Right lobe of liver (tissue), 6 donors: ENCODE measurements around the gene FOXA2. TPM values are rescaled to one million over a fixed set of nuclear protein-coding genes. Genes with fewer than 3 reads are reported as not detected.
"Not testable (repeated sequence)": the region's sequence is repeated elsewhere in the genome, so short reads cannot be mapped to it uniquely, and the experiment has no call there.

ENCODE experiments used
- ATAC-seq, 4 donors: fragments of 200-7000 bp; cut with Tn5 transposase; one replicate each; pipeline ENCODE4 v1.9.1; 2020; ENCODE audit warnings: mild to moderate bottlenecking in 4 of 4, moderate library complexity in 4 of 4
- DNase-seq, 3 donors: peaks; one replicate each; pipeline ENCODE4 v3.0.0-alpha.2; 2020
- H3K27ac ChIP-seq, 3 donors: fragments of 200-600 bp; one replicate each; pipeline ENCODE4 v1.8.0; 2022
- H3K27me3 ChIP-seq, 2 donors: fragments of 200-600 bp; one replicate each; pipeline ENCODE4 v1.8.0; 2022
- H3K36me3 ChIP-seq, 4 donors: fragments of 200-600 bp; sonication (generic) in 1 of 4; one replicate each; pipeline versions ENCODE4 v1.5.1 to v1.8.0; 2017 to 2022; ENCODE audit warnings: control low read depth in 1 of 4
- H3K4me1 ChIP-seq, 4 donors: fragments of 200-600 bp; sonication (generic) in 1 of 4; one replicate each; pipeline versions ENCODE4 v1.5.1 to v1.8.0; 2017 to 2022; ENCODE audit warnings: control low read depth in 1 of 4
- H3K4me3 ChIP-seq, 3 donors: fragments of 200-600 bp; one replicate each; pipeline ENCODE4 v1.8.0; 2022
- H3K9me3 ChIP-seq, 4 donors: fragments of 200-600 bp; sonication (generic) in 1 of 4; one replicate each; pipeline versions ENCODE4 v1.5.1 to v1.8.0; 2017 to 2022; ENCODE audit warnings: control low read depth in 1 of 4
- CTCF ChIP-seq, 4 donors: fragments of 200-600 bp in 3 of 4; fragments of 450-650 bp in 1 of 4; IDR thresholded peaks; one replicate each; pipeline versions ENCODE4 v1.5.1 to v1.8.0; 2016 to 2022; ENCODE audit warnings: antibody characterized with exemption in 4 of 4, mild to moderate bottlenecking in 2 of 4
- POLR2A ChIP-seq: fragments of 450-650 bp; IDR thresholded peaks from one replicate; pipeline ENCODE4 v1.6.1; 2017; ENCODE audit warnings: antibody characterized with exemption, mild to moderate bottlenecking
- WGBS: methylation state at CpG from one replicate; pipeline ENCODE4 v1.1.6; 2018; ENCODE audit warnings: low coverage, low lambda C conversion rate; ENCODE audit not compliant: insufficient coverage; ENCODE audit errors: missing lambda C conversion rate; 5-methylcytosine and 5-hydroxymethylcytosine counted together
- intact Hi-C, 2 donors: fragments of 100-400 bp; cut with DNase I; formaldehyde crosslinking; loops; one replicate each; pipeline versions ENCODE4 v1.11.2 to v1.14.1; 2022
- total RNA-seq, 6 experiments: library from RNA; depleted of rRNA in 2 of 6; stranded (reverse); fragments of >200 nt in 2 of 6; fragmentation: NEBNext Ultra II Directional in 3 of 6; extraction: Animal tissue kit (Norgen Biotek cat#: 25700) in 3 of 6; gene quantifications; one replicate each; pipeline versions ENCODE4 v1.1.0 to v1.2.4, GENCODE V29; 2016 to 2023
- donor health status: DM: no; HTN: yes; CAD: no.
- donor health status: DM: no; HTN: no; CAD: no.
- donor health status: DM: no; HTN: no; CAD: no.
- donor health status: DM: no; HTN: yes; CAD: no.
- donor health status: DM: no; HTN: yes; CAD: no.

The FOXA2 gene
- total RNA-seq, 6 experiments from 2014 or later, result 11.8 to 28.7 (median 21.2) TPM

GRCh38 chr20:22554391-22554790 lies 30.0 kb downstream of the FOXA2 start:
- H3K27ac ChIP-seq, result no peak overlapping the region
- no peak for DNase-seq
- TF ChIP-seq POLR2A (no peak), CTCF (IDR thresholded peaks at IDR 0.05) (no peak)
- intact Hi-C loops, result no loop called here
- no peak overlapping the region for H3K4me3 ChIP-seq
- H3K27me3 ChIP-seq, result no peaks in the 10 kb centered on the region
- H3K36me3 ChIP-seq, result no peaks in the 10 kb centered on the region
- H3K9me3 ChIP-seq, result no peaks in the 10 kb centered on the region
- H3K4me1 ChIP-seq, result no peaks in the 10 kb centered on the region
- WGBS, result 93% methylated on average over 2 of the region's 2 CpGs
- no peak for ATAC-seq

- H3K27ac ChIP-seq, H3K4me1 ChIP-seq, DNase-seq, intact Hi-C loops, H3K27me3 ChIP-seq, H3K9me3 ChIP-seq, H3K36me3 ChIP-seq, ATAC-seq, H3K4me3 ChIP-seq: not testable (repeated sequence)
- WGBS, result no CpG with 5 or more reads among the region's 4 CpGs
These were observed 33.9 kb downstream of the FOXA2 start for GRCh38 chr20:22550514-22550913.

GRCh38 chr20:22548040-22548439 lies 36.3 kb downstream of the FOXA2 start:
- no peak for DNase-seq
- intact Hi-C loops, result no loop called here
- no peak for ATAC-seq

GRCh38 chr20:22546344-22546743 lies 38.0 kb downstream of the FOXA2 start:
- TF ChIP-seq POLR2A (no peak), CTCF (IDR thresholded peaks at IDR 0.05) (no peak)
- Histone ChIP-seq H3K9me3 (no peaks in the 10 kb centered on the region), H3K36me3 (no peaks in the 10 kb centered on the region), H3K4me3 (no peak overlapping the region), H3K27ac (no peak overlapping the region), H3K4me1 (no peaks in the 10 kb centered on the region), H3K27me3 (no peaks in the 10 kb centered on the region)
- DNase-seq, result no peak
- ATAC-seq, result no peak
- intact Hi-C loops, result no loop called here
- WGBS, result 61% methylated on average over 3 of the region's 3 CpGs

More at GRCh38 chr20:22548040-22548439, 36.3 kb downstream of the FOXA2 start:
- Histone ChIP-seq H3K4me1 (no peaks in the 10 kb centered on the region), H3K27me3 (no peaks in the 10 kb centered on the region), H3K27ac (no peak overlapping the region), H3K4me3 (no peak overlapping the region), H3K9me3 (no peaks in the 10 kb centered on the region), H3K36me3 (no peaks in the 10 kb centered on the region)
- WGBS, result 56% methylated on average over 4 of the region's 4 CpGs
- TF ChIP-seq CTCF (IDR thresholded peaks at IDR 0.05) (no peak), POLR2A (no peak)

GRCh38 chr20:22545045-22545444 lies 39.3 kb downstream of the FOXA2 start:
- no peaks in the 10 kb centered on the region for H3K36me3 ChIP-seq
- intact Hi-C loops, result no loop called here
- ATAC-seq, result no peak
- no peak overlapping the region for H3K27ac ChIP-seq
- TF ChIP-seq POLR2A, result no peak
- TF ChIP-seq CTCF (IDR thresholded peaks at IDR 0.05), result no peak
- no peak for DNase-seq
- no peaks in the 10 kb centered on the region for H3K27me3 ChIP-seq
- H3K4me1 ChIP-seq, result no peaks in the 10 kb centered on the region
- no peaks in the 10 kb centered on the region for H3K9me3 ChIP-seq
- no peak overlapping the region for H3K4me3 ChIP-seq
